OCI-LY7 (cell line): ENCODE results near the gene KCNK7. TPM values are rescaled to one million over a fixed set of nuclear protein-coding genes. Genes with fewer than 3 reads are reported as not detected.

ENCODE experiments used
- BruUV-seq: library from RNA; stranded (reverse); fragments of 400-500 nt; replicated peaks from 2 replicates; lab custom pipeline; 2021; lab: Mats Ljungman, UMichigan
- CTCF ChIA-PET: fragments of 300-600 bp; sonication (Branson Sonifier 250); formaldehyde crosslinking; loops from one replicate; lab custom pipeline; 2022; ENCODE audit warnings: antibody characterized with exemption; ENCODE audit not compliant: unreplicated experiment; lab: Charles Lee
- POLR2A ChIA-PET: fragments of 300-600 bp; sonication (Branson Sonifier 250); formaldehyde crosslinking; loops from one replicate; lab custom pipeline; 2022; ENCODE audit warnings: antibody characterized with exemption; lab: Charles Lee
- DNase-seq: peaks from one replicate; pipeline ENCODE4 v3.0.0-alpha.2; 2015; ENCODE audit warnings: low spot score
- H2AFZ ChIP-seq: fragments of 200-600 bp; sonication (generic), shearing (Covaris generic); 2 replicates; pipeline ENCODE4 v1.6.1; 2014; ENCODE audit warnings: mild to moderate bottlenecking, antibody characterized with exemption, low read length, moderate library complexity
- H3K27ac ChIP-seq: fragments of 200-600 bp; sonication (generic); 2 replicates; pipeline ENCODE4 v1.5.1; 2014; ENCODE audit warnings: mixed run types, low read depth, mild to moderate bottlenecking, moderate library complexity, low read length, inconsistent platforms; ENCODE audit not compliant: poor library complexity, severe bottlenecking
- H3K36me3 ChIP-seq: fragments of 200-600 bp; sonication (generic); 2 replicates; pipeline ENCODE4 v1.6.1; 2014; ENCODE audit warnings: mild to moderate bottlenecking, antibody characterized with exemption, low read length, moderate library complexity, mixed read lengths; ENCODE audit not compliant: insufficient read depth
- H3K4me1 ChIP-seq: fragments of 200-600 bp; sonication (generic); 2 replicates; pipeline ENCODE4 v1.5.1; 2014; ENCODE audit warnings: mild to moderate bottlenecking, low read length; ENCODE audit not compliant: insufficient read depth, poor library complexity, severe bottlenecking
- H3K4me2 ChIP-seq: fragments of 200-600 bp; sonication (generic); 2 replicates; pipeline ENCODE4 v1.6.1; 2014; ENCODE audit warnings: mild to moderate bottlenecking, low read length
- H3K4me3 ChIP-seq: fragments of 200-600 bp; sonication (generic); 2 replicates; pipeline ENCODE4 v1.5.1; 2014; ENCODE audit warnings: mild to moderate bottlenecking, low read depth, low read length; ENCODE audit not compliant: poor library complexity, severe bottlenecking
- H3K79me2 ChIP-seq: fragments of 200-600 bp; sonication (generic); 2 replicates; pipeline ENCODE4 v1.6.1; 2016; ENCODE audit warnings: low read depth, mild to moderate bottlenecking, low read length, moderate library complexity, mixed read lengths; ENCODE audit not compliant: insufficient read depth
- H3K9me2 ChIP-seq: fragments of 200-600 bp; sonication (generic); 2 replicates; pipeline ENCODE4 v1.6.1; 2016; ENCODE audit warnings: mild to moderate bottlenecking, low read length, mixed read lengths; ENCODE audit not compliant: insufficient read depth
- H3K9me3 ChIP-seq: fragments of 200-600 bp; sonication (generic); 2 replicates; pipeline ENCODE4 v1.6.1; 2014; ENCODE audit warnings: mild to moderate bottlenecking, mixed run types, low read length, mixed read lengths
- H4K20me1 ChIP-seq: fragments of 200-600 bp; sonication (generic); 2 replicates; pipeline ENCODE4 v1.6.1; 2014; ENCODE audit warnings: mild to moderate bottlenecking, antibody characterized with exemption, low read length, moderate library complexity, mixed read lengths; ENCODE audit not compliant: insufficient read depth
- CTCF ChIP-seq: fragments of 200-600 bp; sonication (generic); conservative IDR thresholded peaks from 2 replicates; pipeline ENCODE4 v1.5.1; 2014; ENCODE audit warnings: mild to moderate bottlenecking, antibody characterized with exemption, low read length, moderate library complexity, mixed read lengths
- EZH2phosphoT487 ChIP-seq: fragments of 200-600 bp; sonication (generic); IDR thresholded peaks from 2 replicates; pipeline ENCODE4 v1.6.1; 2018; ENCODE audit warnings: low read depth, borderline replicate concordance, mild to moderate bottlenecking, mixed run types, antibody characterized with exemption, low read length, moderate library complexity, mixed read lengths
- intact Hi-C: fragments of 100-400 bp; cut with micrococcal nuclease; formaldehyde crosslinking; loops from one replicate; pipeline ENCODE4 v1.10.0; 2022; ENCODE audit not compliant: unreplicated experiment
- total RNA-seq, 2 experiments: library from RNA; depleted of rRNA in 1 of 2; stranded (reverse); fragments of >200 nt in 1 of 2; shearing (Covaris generic) in 1 of 2; gene quantifications; 2 replicates each; pipeline ENCODE4 v1.2.3, GENCODE V29; 2014 to 2022

Gene KCNK7
- total RNA-seq, 2 experiments from 2014 or later, result 0.68 to 1.4 TPM

- H3K79me2 ChIP-seq, result no peaks in the 10 kb centered on the region
- BruUV-seq, result no TSS peak
- H2AFZ ChIP-seq, result no peak overlapping the region
- no peaks in the 10 kb centered on the region for H3K9me3 ChIP-seq
- H3K4me3 ChIP-seq, result no peak overlapping the region
- H3K27ac ChIP-seq, result no peak overlapping the region
- no peak for TF ChIP-seq EZH2phosphoT487
- no peak for TF ChIP-seq CTCF
- ChIA-PET CTCF (no interaction called here), POLR2A (no interaction called here)
- no peak for DNase-seq
- peaks cover 26% of the 10 kb centered on the region for H3K36me3 ChIP-seq
- peaks cover 8% of the 10 kb centered on the region for H3K4me1 ChIP-seq
- no peaks in the 10 kb centered on the region for H3K9me2 ChIP-seq
- no peak overlapping the region for H3K4me2 ChIP-seq
- intact Hi-C loops, result no loop called here
- H4K20me1 ChIP-seq, result no peaks in the 10 kb centered on the region
Measured at GRCh38 chr11:65598258-65598699, 2.7 kb upstream of the KCNK7 start.

- CTCF ChIA-PET, result no interaction called here
- TF ChIP-seq CTCF (no peak), EZH2phosphoT487 (no peak)
Measured at GRCh38 chr11:65596520-65596919, 920 bp upstream of the KCNK7 start.

GRCh38 chr11:65595131-65595530 lies 469 bp downstream of the KCNK7 start:
- TF ChIP-seq EZH2phosphoT487 (no peak), CTCF (no peak)
- H3K79me2 ChIP-seq, result no peaks in the 10 kb centered on the region
- CTCF ChIA-PET, result no interaction called here
- DNase-seq, result no peak
- intact Hi-C loops, result no loop called here
- H3K4me3 ChIP-seq, result no peak overlapping the region
- no peaks in the 10 kb centered on the region for H3K9me2 ChIP-seq
- H4K20me1 ChIP-seq, result no peaks in the 10 kb centered on the region
- peaks cover 25% of the 10 kb centered on the region; the same call in 1 of the 2 replicates for H3K36me3 ChIP-seq
- no peaks in the 10 kb centered on the region for H3K4me1 ChIP-seq
- no peaks in the 10 kb centered on the region for H3K9me3 ChIP-seq
- no TSS peak for BruUV-seq
- H3K4me2 ChIP-seq, result no peak overlapping the region
- H2AFZ ChIP-seq, result no peak overlapping the region
- no peak overlapping the region for H3K27ac ChIP-seq
- POLR2A ChIA-PET, result no interaction called here

More at GRCh38 chr11:65596520-65596919, 920 bp upstream of the KCNK7 start:
- BruUV-seq, result no TSS peak
- DNase-seq, result no peak
- H2AFZ ChIP-seq, result no peak overlapping the region
- no peaks in the 10 kb centered on the region for H3K4me1 ChIP-seq
- intact Hi-C loops, result no loop called here
- no peaks in the 10 kb centered on the region for H4K20me1 ChIP-seq
- H3K4me3 ChIP-seq, result no peak overlapping the region
- no peak overlapping the region for H3K4me2 ChIP-seq
- H3K36me3 ChIP-seq, result peaks cover 19% of the 10 kb centered on the region; the same call in 1 of the 2 replicates
- no peaks in the 10 kb centered on the region for H3K9me2 ChIP-seq
- no peak overlapping the region for H3K27ac ChIP-seq
- H3K9me3 ChIP-seq, result no peaks in the 10 kb centered on the region
- no peaks in the 10 kb centered on the region for H3K79me2 ChIP-seq
- POLR2A ChIA-PET, result no interaction called here
